GM19467 (cell line): ENCODE measurements around the gene SSBP2.

Experiments
- ATAC-seq: cut with Tn5 transposase; IDR thresholded peaks from one replicate; pipeline ENCODE4 v1.9.1; 2021; ENCODE audit warnings: mild to moderate bottlenecking, moderate library complexity; ENCODE audit not compliant: unreplicated experiment

SSBP2 gene

DNA sequence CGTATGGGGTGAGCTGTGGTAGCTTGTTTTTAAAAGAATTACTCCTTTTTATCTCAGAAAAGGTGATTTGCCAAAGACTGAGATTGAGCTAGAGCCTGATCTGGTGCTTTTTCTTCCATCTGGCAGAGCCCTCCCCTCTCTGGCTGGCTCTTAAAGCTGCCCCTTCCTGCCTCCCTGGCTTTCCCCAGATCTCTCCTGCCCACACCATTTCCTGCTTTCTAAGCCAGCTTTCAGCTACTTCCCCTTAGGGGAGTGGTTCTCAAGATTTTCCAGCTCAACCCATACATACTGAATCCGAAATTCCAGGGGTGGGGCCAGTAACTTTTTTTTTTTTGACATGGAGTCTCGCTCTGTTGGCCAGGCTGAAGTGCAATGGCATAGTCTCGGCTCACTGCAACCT, 352.2 kb downstream of the SSBP2 start:
- ATAC-seq, result no peak

- no peak for ATAC-seq
Observed at GRCh38 chr5:81397176-81397575, 353.7 kb downstream of the SSBP2 start.

- no peak for ATAC-seq
Observed at GRCh38 chr5:81395262-81395661, 355.6 kb downstream of the SSBP2 start.

DNA sequence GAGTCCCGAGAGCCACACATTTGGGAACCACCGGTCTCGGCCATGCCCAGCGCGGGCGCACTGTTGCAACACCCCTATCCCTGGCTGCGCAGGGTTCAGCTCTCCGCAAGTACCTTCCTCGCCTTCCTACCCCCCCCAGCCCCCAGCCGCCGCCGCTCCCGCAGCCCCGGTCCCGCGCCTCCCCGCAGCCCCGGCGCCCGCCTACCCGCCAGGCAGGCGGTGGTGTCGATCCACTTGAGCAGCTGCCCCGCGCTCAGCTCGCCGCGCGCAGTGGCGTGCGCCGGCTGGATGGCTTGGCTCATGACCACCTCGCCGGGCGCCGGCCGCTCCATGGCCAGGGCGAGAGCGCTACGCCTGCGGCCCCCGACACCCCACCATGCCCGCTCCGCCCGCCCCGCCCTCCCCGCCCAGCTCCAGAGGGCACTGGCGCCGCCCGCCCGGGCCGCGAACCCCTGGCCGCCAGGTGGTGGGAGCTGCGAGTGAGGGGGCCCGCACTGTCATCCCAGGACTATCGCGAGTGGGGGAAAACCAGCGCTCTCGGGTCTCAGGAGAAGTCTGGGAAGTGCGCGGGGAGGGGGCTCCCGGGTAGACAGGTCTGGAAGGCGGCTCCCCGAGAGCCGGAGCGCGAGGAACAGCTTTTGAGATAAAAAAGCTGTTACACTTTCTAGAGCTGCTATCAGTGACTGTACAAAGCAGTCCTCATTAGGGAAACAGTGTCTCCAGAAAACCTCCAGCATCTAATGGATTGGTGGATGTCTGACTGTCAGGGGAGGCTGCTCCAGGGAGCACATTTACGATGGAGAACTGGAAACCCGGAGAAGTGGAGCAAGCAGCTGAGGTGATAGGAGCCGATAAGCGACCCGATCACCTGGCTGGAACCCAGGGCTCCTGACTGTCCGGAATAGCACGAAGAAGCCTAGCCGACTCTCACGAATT, 356.8 kb downstream of the SSBP2 start, which contains the start of gene ACOT12:
TSS of gene ACOT12 (minus strand) at position 352 of the 936 bp plus-strand sequence. CDS start at position 332, 20 bp downstream.
- no peak for ATAC-seq

- ATAC-seq, result no peak
Observed at GRCh38 chr5:81393430-81393782, 357.5 kb downstream of the SSBP2 start.

- ATAC-seq, result no peak
Observed at GRCh38 chr5:81389025-81389424, 361.9 kb downstream of the SSBP2 start.

DNA sequence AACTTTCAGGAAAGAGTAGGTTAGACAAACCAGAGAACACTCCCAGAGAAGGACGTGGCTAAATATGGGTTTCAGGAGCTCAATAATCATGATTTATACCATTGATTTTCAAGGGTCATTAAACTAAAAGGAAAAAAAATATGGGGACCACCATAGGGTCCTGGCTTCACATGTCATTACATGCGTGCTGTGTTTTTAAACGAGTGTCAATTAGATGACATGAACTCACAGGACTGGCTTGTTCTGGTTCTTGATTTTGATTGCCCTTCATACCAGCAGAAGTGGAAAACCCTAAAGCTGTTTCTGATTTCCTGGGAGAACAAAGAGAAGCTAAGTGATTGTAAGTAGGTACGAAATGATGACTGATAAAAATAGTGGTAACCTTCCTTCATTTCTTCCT, 362.7 kb downstream of the SSBP2 start:
- no peak for ATAC-seq

DNA sequence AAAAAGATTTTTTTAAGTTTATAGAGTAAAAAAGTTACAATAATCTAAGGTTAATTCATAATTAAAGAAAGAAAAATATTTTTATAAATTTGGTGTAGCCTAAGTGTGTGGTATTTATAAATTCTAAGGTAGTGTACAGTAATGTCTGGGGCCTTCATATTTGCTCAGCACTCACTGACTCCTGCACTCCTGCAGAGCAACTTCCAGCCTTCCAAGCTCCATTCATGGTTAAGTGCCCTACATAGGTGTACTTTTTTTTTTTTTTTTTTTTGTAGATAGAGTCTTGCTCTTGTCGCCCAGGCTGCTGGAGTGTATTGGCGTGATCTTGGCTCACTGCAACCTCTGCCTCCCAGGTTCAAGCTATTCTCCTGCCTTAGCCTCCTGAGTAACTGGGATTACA, 367.0 kb downstream of the SSBP2 start:
- ATAC-seq, result no peak

GRCh38 chr5:81371354-81371876, 379.5 kb downstream of the SSBP2 start:
- no peak for ATAC-seq

- ATAC-seq, result no peak
Observed at GRCh38 chr5:81370912-81371311, 380.0 kb downstream of the SSBP2 start.

GRCh38 chr5:81365541-81365940, 385.4 kb downstream of the SSBP2 start:
- no peak for ATAC-seq

DNA sequence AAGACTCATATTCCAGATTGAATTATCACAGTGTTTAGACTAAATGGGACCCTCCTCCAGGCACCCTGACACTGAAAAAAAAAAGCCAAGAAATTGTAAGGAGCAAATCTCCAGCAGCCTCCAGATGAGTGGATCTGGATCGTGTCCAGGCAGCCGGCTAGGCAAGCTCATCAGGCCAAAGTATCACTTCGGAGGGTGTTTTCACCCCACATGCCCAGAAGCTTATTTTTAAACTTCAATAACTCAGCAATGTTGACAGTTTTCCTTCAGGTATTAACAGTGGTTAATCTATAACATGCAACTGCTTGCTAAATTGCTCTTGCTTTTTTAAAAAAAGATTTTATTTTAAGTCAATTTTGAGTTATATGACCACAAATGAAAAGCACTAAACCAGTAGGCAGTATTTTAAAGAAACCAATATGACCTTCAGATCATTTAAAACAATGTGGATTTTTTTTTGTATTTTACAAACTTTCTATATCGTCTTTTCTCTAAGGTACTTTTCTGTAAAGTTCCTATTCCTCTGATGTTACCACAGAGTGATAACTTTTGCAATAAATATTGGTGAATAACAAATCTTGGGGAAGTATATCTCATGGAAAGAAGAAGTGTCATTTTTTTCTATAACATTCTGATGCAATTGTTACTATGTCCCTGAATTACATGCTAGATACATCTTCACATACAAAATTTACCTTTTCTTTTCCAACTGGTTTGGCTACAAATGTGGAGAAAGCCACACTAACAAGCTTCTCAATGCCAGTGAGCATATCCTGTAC, 387.6 kb downstream of the SSBP2 start:
- no peak for ATAC-seq
